H7 (cell line): Measurements from ENCODE around the gene BSN. TPM values are rescaled to one million over a fixed set of nuclear protein-coding genes. Genes with fewer than 3 reads are reported as not detected.

Experiments
- DNase-seq: peaks from one replicate; pipeline ENCODE4 v3.0.0; 2012
- H3K27me3 ChIP-seq: 2 replicates; pipeline ENCODE4 v1.6.0; 2011; ENCODE audit warnings: mild to moderate bottlenecking, low read length; ENCODE audit not compliant: control insufficient read depth, insufficient read depth
- H3K36me3 ChIP-seq: replicated peaks from 2 replicates; pipeline ENCODE4 v1.5.1; 2011; ENCODE audit warnings: low read length; ENCODE audit not compliant: control insufficient read depth, insufficient read depth
- H3K4me3 ChIP-seq: 2 replicates; pipeline ENCODE4 v1.5.1; 2011; ENCODE audit warnings: low read depth, mild to moderate bottlenecking, control low read depth, low read length, moderate library complexity; ENCODE audit not compliant: insufficient read depth
- total RNA-seq: library from RNA; depleted of rRNA; stranded (reverse); fragments of >200 nt; shearing (Covaris generic); gene quantifications from 2 replicates; pipeline ENCODE4 v1.2.3, GENCODE V29; 2014

BSN gene
- total RNA-seq, 1 experiment from 2014 or later = 1.1 TPM

DNA sequence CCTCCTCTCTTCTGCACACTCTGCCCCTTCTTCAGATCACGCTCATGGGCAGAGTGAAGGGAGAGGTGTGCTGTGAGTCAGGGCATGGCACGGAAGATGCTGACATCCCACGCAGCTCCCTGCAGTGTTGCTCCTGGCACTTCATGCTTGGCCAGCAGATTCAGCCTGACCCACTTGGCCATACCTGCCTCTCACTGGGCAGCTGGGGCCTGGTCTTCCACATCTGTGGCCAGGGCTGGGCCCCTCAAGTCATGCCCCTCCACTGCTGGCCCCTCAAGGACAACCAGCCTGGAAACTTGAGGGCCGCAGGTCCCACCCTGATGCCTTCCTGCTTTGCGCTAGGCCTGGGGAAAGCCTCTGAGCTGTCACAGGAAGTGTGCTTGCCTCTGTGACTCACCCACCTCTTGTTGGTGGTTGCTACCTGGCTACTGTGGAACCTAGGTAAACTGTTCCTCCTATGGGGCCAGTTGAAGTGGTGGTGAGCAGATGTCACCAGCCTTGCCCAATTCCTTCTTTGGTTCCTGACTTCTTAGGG, 48.7 kb downstream of the BSN start:
- no peaks in the 10 kb centered on the region for H3K36me3 ChIP-seq
- no peak overlapping the region for H3K4me3 ChIP-seq
- DNase-seq = no peak
- no peaks in the 10 kb centered on the region for H3K27me3 ChIP-seq

- Histone ChIP-seq H3K4me3 (no peak overlapping the region), H3K36me3 (no peaks in the 10 kb centered on the region), H3K27me3 (no peaks in the 10 kb centered on the region)
- no peak for DNase-seq
Measured at GRCh38 chr3:49606427-49606826, 52.1 kb downstream of the BSN start.

- H3K27me3 ChIP-seq = no peaks in the 10 kb centered on the region
- no peak for DNase-seq
- no peak overlapping the region for H3K4me3 ChIP-seq
- H3K36me3 ChIP-seq = no peaks in the 10 kb centered on the region
Measured at GRCh38 chr3:49607105-49607591, 52.9 kb downstream of the BSN start.

DNA sequence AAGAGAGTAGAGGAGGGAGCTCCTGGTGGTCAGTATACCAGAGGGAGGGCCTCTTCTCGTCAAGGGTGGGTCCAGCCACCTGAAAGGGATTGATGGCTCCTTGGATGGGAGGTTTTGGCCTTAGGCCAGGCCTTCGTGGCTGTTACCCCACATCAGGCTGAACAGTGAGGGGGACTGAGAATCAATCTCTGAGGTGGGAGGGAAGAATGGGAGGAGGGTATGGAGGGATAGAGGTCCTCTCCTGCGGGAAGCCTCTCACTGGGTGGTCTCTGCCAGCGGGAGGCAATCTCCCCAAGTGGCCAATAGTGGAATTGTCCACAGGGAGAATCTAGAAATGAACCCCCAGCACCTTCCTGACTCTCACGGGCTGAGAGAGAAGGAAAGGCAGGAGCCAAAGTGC, 53.5 kb downstream of the BSN start:
- no peaks in the 10 kb centered on the region for H3K36me3 ChIP-seq
- no peak for DNase-seq

GRCh38 chr3:49609314-49609713, 55.0 kb downstream of the BSN start:
- Histone ChIP-seq H3K27me3 (no peaks in the 10 kb centered on the region), H3K4me3 (no peak overlapping the region), H3K36me3 (no peaks in the 10 kb centered on the region)
- no peak for DNase-seq

More for the DNA sequence above, 53.5 kb downstream of the BSN start:
- H3K27me3 ChIP-seq = no peaks in the 10 kb centered on the region
- H3K4me3 ChIP-seq = no peak overlapping the region

DNA sequence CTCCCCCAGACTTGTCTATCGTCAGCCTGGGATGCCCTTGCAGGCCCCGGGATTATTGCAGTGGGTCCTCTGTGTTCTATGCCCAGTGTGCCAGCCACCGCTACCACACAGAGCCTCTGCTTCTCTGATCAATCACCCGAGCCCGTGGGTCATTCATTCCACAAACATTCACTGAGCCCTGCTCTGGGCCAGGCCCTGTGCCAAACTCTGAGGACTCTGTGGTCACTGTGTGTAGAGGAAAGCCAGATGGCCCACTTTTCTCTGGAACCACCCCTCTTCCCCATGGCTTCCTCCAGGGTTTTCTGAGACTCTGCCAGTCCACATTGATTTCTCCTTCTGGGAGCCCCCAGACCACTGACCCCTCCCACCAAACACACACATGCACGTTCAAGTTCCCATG, 55.5 kb downstream of the BSN start:
- Histone ChIP-seq H3K36me3 (no peaks in the 10 kb centered on the region), H3K27me3 (no peaks in the 10 kb centered on the region), H3K4me3 (no peak overlapping the region)
- DNase-seq = no peak

- Histone ChIP-seq H3K4me3 (no peak overlapping the region), H3K27me3 (no peaks in the 10 kb centered on the region), H3K36me3 (no peaks in the 10 kb centered on the region)
- no peak for DNase-seq
Measured at GRCh38 chr3:49610666-49611280, 56.5 kb downstream of the BSN start.

- H3K27me3 ChIP-seq = no peaks in the 10 kb centered on the region
- no peak overlapping the region for H3K4me3 ChIP-seq
- DNase-seq = no peak
- no peaks in the 10 kb centered on the region for H3K36me3 ChIP-seq
Measured at GRCh38 chr3:49611291-49611690, 57.0 kb downstream of the BSN start.

GRCh38 chr3:49611719-49612118, 57.4 kb downstream of the BSN start:
- H3K4me3 ChIP-seq = no peak overlapping the region
- H3K36me3 ChIP-seq = no peaks in the 10 kb centered on the region
- H3K27me3 ChIP-seq = no peaks in the 10 kb centered on the region
- no peak for DNase-seq

- no peaks in the 10 kb centered on the region for H3K36me3 ChIP-seq
- H3K27me3 ChIP-seq = no peaks in the 10 kb centered on the region
- H3K4me3 ChIP-seq = no peak overlapping the region
- DNase-seq = no peak
Measured at GRCh38 chr3:49614936-49615335, 60.7 kb downstream of the BSN start.

DNA sequence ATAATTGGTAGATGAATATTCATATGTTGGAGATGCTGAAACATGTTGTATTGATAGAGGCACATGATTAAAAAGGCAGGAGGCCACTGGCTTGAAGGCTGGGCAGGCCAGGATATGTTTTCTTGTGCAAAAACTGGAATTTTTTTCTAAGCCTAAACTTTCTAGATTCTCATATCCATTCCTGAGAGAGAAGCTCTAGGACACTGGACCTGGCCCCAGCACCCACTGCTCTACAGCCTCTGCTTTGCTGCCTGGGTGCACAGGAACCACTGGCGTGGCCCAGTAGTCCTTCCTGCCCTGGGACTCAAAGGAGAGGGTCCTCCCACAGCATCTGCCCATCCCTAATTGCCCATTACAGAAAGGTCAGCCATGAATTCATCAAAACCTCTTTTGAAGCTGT, 61.8 kb downstream of the BSN start:
- H3K27me3 ChIP-seq = no peaks in the 10 kb centered on the region
- DNase-seq = no peak

GRCh38 chr3:49616491-49616941, 62.2 kb downstream of the BSN start:
- H3K36me3 ChIP-seq = no peaks in the 10 kb centered on the region
- DNase-seq = peak; percentile 40
- no peaks in the 10 kb centered on the region; the same call in 1 of the 2 replicates for H3K27me3 ChIP-seq
- H3K4me3 ChIP-seq = no peak overlapping the region

More for the DNA sequence above, 61.8 kb downstream of the BSN start:
- H3K36me3 ChIP-seq = no peaks in the 10 kb centered on the region
- H3K4me3 ChIP-seq = no peak overlapping the region

DNA sequence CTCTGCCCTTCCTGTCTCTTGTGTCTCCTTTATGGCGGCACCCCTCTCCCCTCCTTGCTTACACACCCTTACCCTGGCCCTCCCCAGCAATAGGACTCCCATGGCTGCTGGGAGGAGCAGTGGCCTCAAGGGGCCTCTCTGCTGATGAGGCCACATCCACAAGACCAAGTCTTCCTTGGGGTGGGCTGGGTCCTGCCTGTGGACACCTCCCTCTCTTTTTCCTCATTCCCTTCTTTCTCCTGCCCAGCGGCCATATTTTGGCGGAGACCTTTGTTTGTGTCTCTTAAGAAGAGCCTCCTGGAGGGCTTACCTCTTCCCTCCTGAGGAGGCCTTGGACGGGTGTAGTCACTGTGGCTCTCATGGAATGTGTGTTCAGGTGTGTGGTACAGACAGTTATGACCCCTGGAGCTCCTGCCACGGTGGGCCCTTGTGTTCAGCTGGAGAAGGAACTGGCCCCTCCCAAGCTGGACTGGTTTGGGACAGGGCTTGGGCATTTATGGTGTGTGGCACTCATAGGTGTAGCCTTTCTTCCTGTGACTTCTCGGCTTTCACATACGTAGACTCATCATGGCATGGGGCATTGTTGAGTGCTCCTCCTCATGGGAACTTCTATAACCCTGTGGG, 63.2 kb downstream of the BSN start:
- H3K4me3 ChIP-seq = no peak overlapping the region
- no peaks in the 10 kb centered on the region for H3K36me3 ChIP-seq
- no peak for DNase-seq
- H3K27me3 ChIP-seq = no peaks in the 10 kb centered on the region; the same call in 1 of the 2 replicates

DNA sequence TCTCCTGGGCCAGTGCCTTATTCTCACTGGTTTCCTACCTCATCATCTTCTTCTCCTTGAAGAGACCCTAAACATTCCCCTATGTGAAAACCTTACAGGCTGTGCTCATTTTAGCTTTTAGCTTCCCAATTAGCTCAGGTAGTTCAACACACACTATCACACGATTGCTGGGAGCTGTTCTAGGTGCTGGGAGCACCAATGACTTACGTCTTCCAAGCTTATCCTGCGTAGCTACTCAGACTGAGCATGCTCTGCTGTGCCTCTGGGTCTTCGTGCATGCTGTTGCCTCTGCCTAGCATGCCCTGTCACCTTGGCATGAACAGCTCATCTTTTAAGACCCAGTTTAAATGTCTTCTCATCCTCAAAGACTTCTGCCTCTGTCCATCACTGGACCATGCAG, 64.1 kb downstream of the BSN start:
- Histone ChIP-seq H3K27me3 (no peaks in the 10 kb centered on the region; the same call in 1 of the 2 replicates), H3K36me3 (no peaks in the 10 kb centered on the region), H3K4me3 (no peak overlapping the region)
- no peak for DNase-seq

- H3K36me3 ChIP-seq = no peaks in the 10 kb centered on the region
- H3K27me3 ChIP-seq = no peaks in the 10 kb centered on the region; the same call in 1 of the 2 replicates
- DNase-seq = no peak
Measured at GRCh38 chr3:49619649-49620048, 65.4 kb downstream of the BSN start.

More at GRCh38 chr3:49619649-49620048, 65.4 kb downstream of the BSN start:
- H3K4me3 ChIP-seq = no peak overlapping the region
